Measurements from ENCODE around the gene KRT84. TPM values are rescaled to one million over a fixed set of nuclear protein-coding genes. Genes with fewer than 3 reads are reported as not detected.

The KRT84 gene
- total RNA-seq, 1 experiment from 2014 or later: not detected

DNA sequence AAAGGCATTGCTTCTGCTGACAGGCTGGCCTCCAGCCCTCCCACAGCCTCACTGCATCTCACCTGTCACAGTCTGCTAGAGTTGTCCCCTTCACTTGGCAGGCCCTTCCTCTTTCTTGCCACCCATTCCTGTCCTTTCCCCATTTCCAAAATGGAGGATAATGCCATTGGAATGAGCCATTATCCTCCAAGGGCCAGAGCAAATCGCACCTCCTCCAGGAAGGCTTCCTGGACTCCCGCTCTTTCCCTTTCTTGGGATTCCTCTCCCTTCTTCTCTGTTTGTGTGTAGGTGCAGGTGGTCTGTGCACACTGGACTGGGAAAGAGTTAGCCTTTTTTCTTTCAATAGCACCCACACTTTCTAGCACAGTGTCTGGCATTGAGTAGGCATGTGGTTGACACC, 16.9 kb upstream of the KRT84 start (continued):
- TF ChIP-seq, protein P1, sequence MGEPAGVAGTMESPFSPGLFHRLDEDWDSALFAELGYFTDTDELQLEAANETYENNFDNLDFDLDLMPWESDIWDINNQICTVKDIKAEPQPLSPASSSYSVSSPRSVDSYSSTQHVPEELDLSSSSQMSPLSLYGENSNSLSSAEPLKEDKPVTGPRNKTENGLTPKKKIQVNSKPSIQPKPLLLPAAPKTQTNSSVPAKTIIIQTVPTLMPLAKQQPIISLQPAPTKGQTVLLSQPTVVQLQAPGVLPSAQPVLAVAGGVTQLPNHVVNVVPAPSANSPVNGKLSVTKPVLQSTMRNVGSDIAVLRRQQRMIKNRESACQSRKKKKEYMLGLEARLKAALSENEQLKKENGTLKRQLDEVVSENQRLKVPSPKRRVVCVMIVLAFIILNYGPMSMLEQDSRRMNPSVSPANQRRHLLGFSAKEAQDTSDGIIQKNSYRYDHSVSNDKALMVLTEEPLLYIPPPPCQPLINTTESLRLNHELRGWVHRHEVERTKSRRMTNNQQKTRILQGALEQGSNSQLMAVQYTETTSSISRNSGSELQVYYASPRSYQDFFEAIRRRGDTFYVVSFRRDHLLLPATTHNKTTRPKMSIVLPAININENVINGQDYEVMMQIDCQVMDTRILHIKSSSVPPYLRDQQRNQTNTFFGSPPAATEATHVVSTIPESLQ (CRISPR knock-in tag; IDR thresholded peaks at IDR 0.05): no peak
- no peak for TF ChIP-seq SP1 (CRISPR knock-in tag; conservative IDR thresholded peaks at IDR 0.05)
- TF ChIP-seq, protein P2, sequence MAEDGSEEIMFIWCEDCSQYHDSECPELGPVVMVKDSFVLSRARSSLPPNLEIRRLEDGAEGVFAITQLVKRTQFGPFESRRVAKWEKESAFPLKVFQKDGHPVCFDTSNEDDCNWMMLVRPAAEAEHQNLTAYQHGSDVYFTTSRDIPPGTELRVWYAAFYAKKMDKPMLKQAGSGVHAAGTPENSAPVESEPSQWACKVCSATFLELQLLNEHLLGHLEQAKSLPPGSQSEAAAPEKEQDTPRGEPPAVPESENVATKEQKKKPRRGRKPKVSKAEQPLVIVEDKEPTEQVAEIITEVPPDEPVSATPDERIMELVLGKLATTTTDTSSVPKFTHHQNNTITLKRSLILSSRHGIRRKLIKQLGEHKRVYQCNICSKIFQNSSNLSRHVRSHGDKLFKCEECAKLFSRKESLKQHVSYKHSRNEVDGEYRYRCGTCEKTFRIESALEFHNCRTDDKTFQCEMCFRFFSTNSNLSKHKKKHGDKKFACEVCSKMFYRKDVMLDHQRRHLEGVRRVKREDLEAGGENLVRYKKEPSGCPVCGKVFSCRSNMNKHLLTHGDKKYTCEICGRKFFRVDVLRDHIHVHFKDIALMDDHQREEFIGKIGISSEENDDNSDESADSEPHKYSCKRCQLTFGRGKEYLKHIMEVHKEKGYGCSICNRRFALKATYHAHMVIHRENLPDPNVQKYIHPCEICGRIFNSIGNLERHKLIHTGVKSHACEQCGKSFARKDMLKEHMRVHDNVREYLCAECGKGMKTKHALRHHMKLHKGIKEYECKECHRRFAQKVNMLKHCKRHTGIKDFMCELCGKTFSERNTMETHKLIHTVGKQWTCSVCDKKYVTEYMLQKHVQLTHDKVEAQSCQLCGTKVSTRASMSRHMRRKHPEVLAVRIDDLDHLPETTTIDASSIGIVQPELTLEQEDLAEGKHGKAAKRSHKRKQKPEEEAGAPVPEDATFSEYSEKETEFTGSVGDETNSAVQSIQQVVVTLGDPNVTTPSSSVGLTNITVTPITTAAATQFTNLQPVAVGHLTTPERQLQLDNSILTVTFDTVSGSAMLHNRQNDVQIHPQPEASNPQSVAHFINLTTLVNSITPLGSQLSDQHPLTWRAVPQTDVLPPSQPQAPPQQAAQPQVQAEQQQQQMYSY (CRISPR knock-in tag; IDR thresholded peaks at IDR 0.05): no peak
- TF ChIP-seq ZNF219 (CRISPR knock-in tag; IDR thresholded peaks at IDR 0.05; ENCODE audit: borderline replicate concordance): no peak
- TF ChIP-seq CBFB (CRISPR knock-in tag; IDR thresholded peaks at IDR 0.05; ENCODE audit: low read depth): no peak
- TF ChIP-seq, protein P3, sequence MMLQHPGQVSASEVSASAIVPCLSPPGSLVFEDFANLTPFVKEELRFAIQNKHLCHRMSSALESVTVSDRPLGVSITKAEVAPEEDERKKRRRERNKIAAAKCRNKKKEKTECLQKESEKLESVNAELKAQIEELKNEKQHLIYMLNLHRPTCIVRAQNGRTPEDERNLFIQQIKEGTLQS (CRISPR knock-in tag; conservative IDR thresholded peaks at IDR 0.05): no peak

DNA sequence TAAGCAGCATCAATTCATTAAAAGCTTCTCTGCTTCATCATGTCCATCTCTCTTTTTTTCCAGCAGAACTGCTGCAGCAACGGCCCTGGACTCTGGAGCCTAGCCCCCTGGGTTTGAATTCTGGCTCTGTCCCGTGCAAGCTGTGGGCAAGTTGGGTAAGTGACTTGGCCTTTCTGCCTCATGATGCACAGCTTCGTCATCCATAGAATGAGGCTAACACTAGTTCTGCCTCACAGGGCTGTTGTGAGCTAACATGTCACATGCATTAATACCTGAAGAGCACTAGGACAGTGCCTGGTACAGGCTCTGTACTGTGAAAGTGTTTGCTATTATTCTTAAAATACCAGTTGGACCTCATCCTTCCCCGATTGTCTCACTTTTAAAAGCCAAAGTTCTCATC, 16.5 kb upstream of the KRT84 start:
- H3K4me1 Mint-ChIP-seq: peaks cover 9% of the 10 kb centered on the region
- TF ChIP-seq GRHL2 (CRISPR knock-in tag; IDR thresholded peaks at IDR 0.05; ENCODE audit: insufficient replicate concordance, severe bottlenecking) (no peak), TEAD1 (CRISPR knock-in tag; IDR thresholded peaks at IDR 0.05) (no peak), NFE2L1 (CRISPR knock-in tag; IDR thresholded peaks at IDR 0.05) (no peak), ZNF138 (CRISPR knock-in tag; conservative IDR thresholded peaks at IDR 0.05) (no peak)
- TF ChIP-seq, protein P4, sequence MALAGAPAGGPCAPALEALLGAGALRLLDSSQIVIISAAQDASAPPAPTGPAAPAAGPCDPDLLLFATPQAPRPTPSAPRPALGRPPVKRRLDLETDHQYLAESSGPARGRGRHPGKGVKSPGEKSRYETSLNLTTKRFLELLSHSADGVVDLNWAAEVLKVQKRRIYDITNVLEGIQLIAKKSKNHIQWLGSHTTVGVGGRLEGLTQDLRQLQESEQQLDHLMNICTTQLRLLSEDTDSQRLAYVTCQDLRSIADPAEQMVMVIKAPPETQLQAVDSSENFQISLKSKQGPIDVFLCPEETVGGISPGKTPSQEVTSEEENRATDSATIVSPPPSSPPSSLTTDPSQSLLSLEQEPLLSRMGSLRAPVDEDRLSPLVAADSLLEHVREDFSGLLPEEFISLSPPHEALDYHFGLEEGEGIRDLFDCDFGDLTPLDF (CRISPR knock-in tag; IDR thresholded peaks at IDR 0.05): no peak
- ChIA-PET CTCF (interaction anchor here (1.0 to 2.2 kb wide), 6 partner anchors 10 to 469 kb away, joined by 3 to 9 read pairs (median 5); no protein-coding TSS in a partner anchor), POLR2A (interaction anchor here (0.5 kb wide), 1 partner anchor 599 kb away, joined by 4 read pairs; no protein-coding TSS in a partner anchor)
- no peaks in the 10 kb centered on the region for H3K9me3 Mint-ChIP-seq
- no peak for DNase-seq (ENCODE audit: low spot score)
- no peaks in the 10 kb centered on the region; the same call in 1 of the 2 replicates for H3K27me3 Mint-ChIP-seq (ENCODE audit: low read depth)
- H3K4me3 Mint-ChIP-seq: no peak overlapping the region
- H3K36me3 Mint-ChIP-seq: no peaks in the 10 kb centered on the region
- ATAC-seq: no peak
- H3K27ac Mint-ChIP-seq: no peak overlapping the region

DNA sequence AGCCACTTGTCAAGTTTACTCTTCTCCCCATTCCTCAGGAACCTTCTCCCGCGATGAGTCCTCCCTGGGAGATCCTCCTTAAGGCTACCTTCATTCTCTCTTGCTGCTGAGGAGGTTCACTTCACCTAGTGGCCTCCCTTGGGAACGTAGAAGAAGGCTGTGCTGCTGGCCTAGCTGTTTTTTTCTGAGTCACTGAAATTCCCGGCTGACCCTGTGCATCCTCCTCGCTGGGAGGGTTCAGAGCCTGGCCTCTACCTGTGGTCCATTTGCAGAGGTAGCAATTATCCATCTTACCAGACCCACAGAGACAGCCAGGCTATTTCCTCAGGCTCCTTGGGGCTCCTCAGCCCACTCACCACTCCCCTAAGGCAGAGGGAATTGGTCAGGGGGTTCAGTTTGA, 16.1 kb upstream of the KRT84 start:
- ChIA-PET CTCF (interaction anchor here (1.0 to 2.1 kb wide), 5 partner anchors 10 to 284 kb away, joined by 3 to 8 read pairs (median 4); no protein-coding TSS in a partner anchor), POLR2A (no interaction called here)
- H3K36me3 Mint-ChIP-seq: no peaks in the 10 kb centered on the region
- DNase-seq (ENCODE audit: low spot score): no peak
- H3K27ac Mint-ChIP-seq: no peak overlapping the region
- peaks cover 9% of the 10 kb centered on the region for H3K4me1 Mint-ChIP-seq
- no peak overlapping the region for H3K4me3 Mint-ChIP-seq
- ATAC-seq: no peak
- TF ChIP-seq FOXK1 (CRISPR knock-in tag; IDR thresholded peaks at IDR 0.05) (no peak), ELF4 (CRISPR knock-in tag; IDR thresholded peaks at IDR 0.05; ENCODE audit: low read depth) (no peak), CREB1 (CRISPR knock-in tag; IDR thresholded peaks at IDR 0.05) (no peak)
- TF ChIP-seq, protein P5, sequence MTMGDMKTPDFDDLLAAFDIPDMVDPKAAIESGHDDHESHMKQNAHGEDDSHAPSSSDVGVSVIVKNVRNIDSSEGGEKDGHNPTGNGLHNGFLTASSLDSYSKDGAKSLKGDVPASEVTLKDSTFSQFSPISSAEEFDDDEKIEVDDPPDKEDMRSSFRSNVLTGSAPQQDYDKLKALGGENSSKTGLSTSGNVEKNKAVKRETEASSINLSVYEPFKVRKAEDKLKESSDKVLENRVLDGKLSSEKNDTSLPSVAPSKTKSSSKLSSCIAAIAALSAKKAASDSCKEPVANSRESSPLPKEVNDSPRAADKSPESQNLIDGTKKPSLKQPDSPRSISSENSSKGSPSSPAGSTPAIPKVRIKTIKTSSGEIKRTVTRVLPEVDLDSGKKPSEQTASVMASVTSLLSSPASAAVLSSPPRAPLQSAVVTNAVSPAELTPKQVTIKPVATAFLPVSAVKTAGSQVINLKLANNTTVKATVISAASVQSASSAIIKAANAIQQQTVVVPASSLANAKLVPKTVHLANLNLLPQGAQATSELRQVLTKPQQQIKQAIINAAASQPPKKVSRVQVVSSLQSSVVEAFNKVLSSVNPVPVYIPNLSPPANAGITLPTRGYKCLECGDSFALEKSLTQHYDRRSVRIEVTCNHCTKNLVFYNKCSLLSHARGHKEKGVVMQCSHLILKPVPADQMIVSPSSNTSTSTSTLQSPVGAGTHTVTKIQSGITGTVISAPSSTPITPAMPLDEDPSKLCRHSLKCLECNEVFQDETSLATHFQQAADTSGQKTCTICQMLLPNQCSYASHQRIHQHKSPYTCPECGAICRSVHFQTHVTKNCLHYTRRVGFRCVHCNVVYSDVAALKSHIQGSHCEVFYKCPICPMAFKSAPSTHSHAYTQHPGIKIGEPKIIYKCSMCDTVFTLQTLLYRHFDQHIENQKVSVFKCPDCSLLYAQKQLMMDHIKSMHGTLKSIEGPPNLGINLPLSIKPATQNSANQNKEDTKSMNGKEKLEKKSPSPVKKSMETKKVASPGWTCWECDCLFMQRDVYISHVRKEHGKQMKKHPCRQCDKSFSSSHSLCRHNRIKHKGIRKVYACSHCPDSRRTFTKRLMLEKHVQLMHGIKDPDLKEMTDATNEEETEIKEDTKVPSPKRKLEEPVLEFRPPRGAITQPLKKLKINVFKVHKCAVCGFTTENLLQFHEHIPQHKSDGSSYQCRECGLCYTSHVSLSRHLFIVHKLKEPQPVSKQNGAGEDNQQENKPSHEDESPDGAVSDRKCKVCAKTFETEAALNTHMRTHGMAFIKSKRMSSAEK (CRISPR knock-in tag; IDR thresholded peaks at IDR 0.05; ENCODE audit: borderline replicate concordance): no peak
- TF ChIP-seq, protein P6, sequence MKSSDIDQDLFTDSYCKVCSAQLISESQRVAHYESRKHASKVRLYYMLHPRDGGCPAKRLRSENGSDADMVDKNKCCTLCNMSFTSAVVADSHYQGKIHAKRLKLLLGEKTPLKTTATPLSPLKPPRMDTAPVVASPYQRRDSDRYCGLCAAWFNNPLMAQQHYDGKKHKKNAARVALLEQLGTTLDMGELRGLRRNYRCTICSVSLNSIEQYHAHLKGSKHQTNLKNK (CRISPR knock-in tag; IDR thresholded peaks at IDR 0.05): no peak
- no peaks in the 10 kb centered on the region for H3K9me3 Mint-ChIP-seq
- H3K27me3 Mint-ChIP-seq (ENCODE audit: low read depth): no peaks in the 10 kb centered on the region; the same call in 1 of the 2 replicates

All from WTC11 (cell line).